Activated naive CD4-positive, alpha-beta T cell treated with anti-CD3 and anti-CD28 coated beads for 36 hours (primary cell): Measurements from ENCODE around the gene MB. TPM values are rescaled to one million over a fixed set of nuclear protein-coding genes. Genes with fewer than 3 reads are reported as not detected.
"Not testable (repeated sequence)": the region's sequence is repeated elsewhere in the genome, so short reads cannot be mapped to it uniquely, and the experiment has no call there.

Experiments used
- CTCF ChIA-PET: fragments of 350-600 bp; sonication (Branson Sonifier 250); formaldehyde crosslinking; loops from one replicate; lab custom pipeline; 2021; ENCODE audit warnings: antibody characterized with exemption; lab: Charles Lee
- DNase-seq: peaks from one replicate; pipeline ENCODE4 v3.0.0-alpha.2; 2020
- H3K27ac Mint-ChIP-seq: one replicate; pipeline ENCODE4 v1.8.0; 2021; ENCODE audit warnings: mild to moderate bottlenecking, mixed read lengths
- H3K27me3 Mint-ChIP-seq: one replicate; pipeline ENCODE4 v1.8.0; 2021; ENCODE audit warnings: low read depth, mixed read lengths
- H3K36me3 Mint-ChIP-seq: one replicate; pipeline ENCODE4 v1.8.0; 2021; ENCODE audit warnings: low read depth, mixed read lengths
- H3K4me1 Mint-ChIP-seq: one replicate; pipeline ENCODE4 v1.8.0; 2021; ENCODE audit warnings: low read depth, mixed read lengths
- H3K4me3 Mint-ChIP-seq: one replicate; pipeline ENCODE4 v1.8.0; 2021; ENCODE audit warnings: mild to moderate bottlenecking, moderate library complexity, mixed read lengths
- H3K9me3 Mint-ChIP-seq: one replicate; pipeline ENCODE4 v1.8.0; 2021; ENCODE audit warnings: mixed read lengths
- intact Hi-C: fragments of 100-400 bp; cut with micrococcal nuclease; formaldehyde crosslinking; loops from one replicate; pipeline ENCODE4 v1.15.1; 2023
- total RNA-seq, 2 experiments: library from RNA; stranded (reverse); gene quantifications; one replicate each; pipeline ENCODE4 v1.2.3, GENCODE V29; 2021

Gene MB
- total RNA-seq, 2 experiments from 2014 or later: not detected

GRCh38 chr22:35623885-35624284, 6.8 kb upstream of the MB start:
- peaks cover 11% of the 10 kb centered on the region for H3K4me1 Mint-ChIP-seq
- DNase-seq, H3K27ac Mint-ChIP-seq, H3K4me3 Mint-ChIP-seq, H3K27me3 Mint-ChIP-seq, H3K36me3 Mint-ChIP-seq, H3K9me3 Mint-ChIP-seq: not testable (repeated sequence)
- intact Hi-C loops: loop anchor here (1.0 kb wide), 2 partner anchors 274 to 297 kb away; no protein-coding TSS in a partner anchor
- CTCF ChIA-PET: interaction anchor here (0.6 kb wide), 1 partner anchor 61 kb away, joined by 3 read pairs; no protein-coding TSS in a partner anchor

GRCh38 chr22:35622191-35622913, 5.2 kb upstream of the MB start:
- Mint-ChIP-seq H3K36me3 (no peaks in the 10 kb centered on the region), H3K4me1 (peaks cover 5% of the 10 kb centered on the region), H3K4me3 (no peak overlapping the region), H3K27ac (no peak overlapping the region), H3K9me3 (no peaks in the 10 kb centered on the region), H3K27me3 (no peaks in the 10 kb centered on the region)
- DNase-seq: no peak
- CTCF ChIA-PET: interaction anchor here (1.0 to 2.4 kb wide), 3 partner anchors 12 to 444 kb away, joined by 3 to 10 read pairs (median 6); no protein-coding TSS in a partner anchor
- intact Hi-C loops: no loop called here

- DNase-seq: no peak
- H3K4me1 Mint-ChIP-seq: peaks cover 5% of the 10 kb centered on the region
- H3K27ac Mint-ChIP-seq: no peak overlapping the region
- H3K9me3 Mint-ChIP-seq: no peaks in the 10 kb centered on the region
- intact Hi-C loops: no loop called here
- H3K36me3 Mint-ChIP-seq: no peaks in the 10 kb centered on the region
- H3K27me3 Mint-ChIP-seq: no peaks in the 10 kb centered on the region
- CTCF ChIA-PET: interaction anchor here (0.8 to 2.4 kb wide), 3 partner anchors 11 to 444 kb away, joined by 6 to 10 read pairs (median 7); no protein-coding TSS in a partner anchor
- no peak overlapping the region for H3K4me3 Mint-ChIP-seq
These were observed 4.3 kb upstream of the MB start for GRCh38 chr22:35621451-35621850.

- H3K36me3 Mint-ChIP-seq: no peaks in the 10 kb centered on the region
- intact Hi-C loops: no loop called here
- DNase-seq: no peak
- peaks cover 10% of the 10 kb centered on the region for H3K4me1 Mint-ChIP-seq
- no peaks in the 10 kb centered on the region for H3K9me3 Mint-ChIP-seq
- CTCF ChIA-PET: interaction anchor here (0.8 to 2.4 kb wide), 4 partner anchors 10 to 445 kb away, joined by 4 to 10 read pairs (median 6); no protein-coding TSS in a partner anchor
- H3K27me3 Mint-ChIP-seq: no peaks in the 10 kb centered on the region
- no peak overlapping the region for H3K27ac Mint-ChIP-seq
- H3K4me3 Mint-ChIP-seq: no peak overlapping the region
These were observed 3.6 kb upstream of the MB start for GRCh38 chr22:35620624-35621251.

GRCh38 chr22:35619336-35620094, 2.4 kb upstream of the MB start:
- CTCF ChIA-PET: interaction anchor here (2.4 kb wide), 1 partner anchor 9 kb away, joined by 10 read pairs; no protein-coding TSS in a partner anchor
- H3K27me3 Mint-ChIP-seq: no peaks in the 10 kb centered on the region
- intact Hi-C loops: no loop called here
- no peak overlapping the region for H3K27ac Mint-ChIP-seq
- no peak for DNase-seq
- H3K4me3 Mint-ChIP-seq: no peak overlapping the region
- no peaks in the 10 kb centered on the region for H3K9me3 Mint-ChIP-seq
- peaks cover 13% of the 10 kb centered on the region for H3K4me1 Mint-ChIP-seq
- no peaks in the 10 kb centered on the region for H3K36me3 Mint-ChIP-seq

GRCh38 chr22:35618427-35619223, 1.5 kb upstream of the MB start:
- CTCF ChIA-PET: no interaction called here

GRCh38 chr22:35616043-35616442, 1.1 kb downstream of the MB start:
- intact Hi-C loops: no loop called here
- peaks cover 13% of the 10 kb centered on the region for H3K4me1 Mint-ChIP-seq
- CTCF ChIA-PET: interaction anchor here (0.7 to 1.5 kb wide), 4 partner anchors 12 to 450 kb away, joined by 3 to 6 read pairs (median 4); no protein-coding TSS in a partner anchor

More at GRCh38 chr22:35618427-35619223, 1.5 kb upstream of the MB start:
- DNase-seq: no peak
- Mint-ChIP-seq H3K36me3 (no peaks in the 10 kb centered on the region), H3K27ac (no peak overlapping the region), H3K27me3 (no peaks in the 10 kb centered on the region), H3K4me3 (no peak overlapping the region), H3K9me3 (no peaks in the 10 kb centered on the region), H3K4me1 (peaks cover 13% of the 10 kb centered on the region)
- intact Hi-C loops: no loop called here

GRCh38 chr22:35615156-35615555, 2.0 kb downstream of the MB start:
- Mint-ChIP-seq H3K4me3 (no peak overlapping the region), H3K27me3 (peaks cover under 1% of the 10 kb centered on the region), H3K4me1 (peaks cover 13% of the 10 kb centered on the region), H3K9me3 (no peaks in the 10 kb centered on the region), H3K36me3 (no peaks in the 10 kb centered on the region), H3K27ac (no peak overlapping the region)
- no peak for DNase-seq
- intact Hi-C loops: no loop called here
- CTCF ChIA-PET: interaction anchor here (0.7 to 2.1 kb wide), 3 partner anchors 13 to 257 kb away, joined by 3 to 9 read pairs (median 5); no protein-coding TSS in a partner anchor

More at GRCh38 chr22:35616043-35616442, 1.1 kb downstream of the MB start:
- Mint-ChIP-seq H3K9me3 (no peaks in the 10 kb centered on the region), H3K36me3 (no peaks in the 10 kb centered on the region), H3K27me3 (no peaks in the 10 kb centered on the region), H3K4me3 (no peak overlapping the region), H3K27ac (no peak overlapping the region)
- DNase-seq: no peak

GRCh38 chr22:35614404-35614803, 2.7 kb downstream of the MB start:
- Mint-ChIP-seq H3K9me3 (no peaks in the 10 kb centered on the region), H3K27me3 (peaks cover 3% of the 10 kb centered on the region), H3K36me3 (no peaks in the 10 kb centered on the region), H3K4me3 (no peak overlapping the region), H3K27ac (no peak overlapping the region), H3K4me1 (peaks cover 13% of the 10 kb centered on the region)
- CTCF ChIA-PET: interaction anchor here (2.1 kb wide), 1 partner anchor 31 kb away, joined by 9 read pairs; no protein-coding TSS in a partner anchor
- DNase-seq: no peak
- intact Hi-C loops: no loop called here

GRCh38 chr22:35612903-35613302, 4.2 kb downstream of the MB start:
- H3K4me1 Mint-ChIP-seq: peaks cover 13% of the 10 kb centered on the region
- CTCF ChIA-PET: interaction anchor here (0.6 to 2.1 kb wide), 4 partner anchors 29 to 1238 kb away, joined by 3 to 9 read pairs (median 4); no protein-coding TSS in a partner anchor
- no peaks in the 10 kb centered on the region for H3K36me3 Mint-ChIP-seq
- H3K27me3 Mint-ChIP-seq: peaks cover 3% of the 10 kb centered on the region
- H3K4me3 Mint-ChIP-seq: no peak overlapping the region
- intact Hi-C loops: no loop called here
- no peak for DNase-seq
- H3K9me3 Mint-ChIP-seq: no peaks in the 10 kb centered on the region
- H3K27ac Mint-ChIP-seq: no peak overlapping the region

- CTCF ChIA-PET: interaction anchor here (0.5 to 3.0 kb wide), 5 partner anchors 9 to 454 kb away, joined by 3 to 10 read pairs (median 5); no protein-coding TSS in a partner anchor
- Mint-ChIP-seq H3K9me3 (no peaks in the 10 kb centered on the region), H3K4me3 (no peak overlapping the region), H3K36me3 (no peaks in the 10 kb centered on the region), H3K27me3 (peaks cover 3% of the 10 kb centered on the region), H3K4me1 (peaks cover 13% of the 10 kb centered on the region), H3K27ac (no peak overlapping the region)
- intact Hi-C loops: no loop called here
- DNase-seq: no peak
These were observed 5.1 kb downstream of the MB start for GRCh38 chr22:35611891-35612576.
